Kidney (tissue), 14 donors: Measurements from ENCODE around the gene GTF3C4. TPM values are rescaled to one million over a fixed set of nuclear protein-coding genes. Genes with fewer than 3 reads are reported as not detected.

ENCODE experiments used
- DNase-seq, 5 donors: peaks; one replicate each; pipeline ENCODE4 v3.0.0-alpha.2; 2013 to 2020
- FAIRE-seq: peaks from 2 replicates; lab custom pipeline; 2012; peaks lifted over from hg19 to GRCh38; lab: Jason Lieb, UNC
- H3K27ac ChIP-seq, 2 donors: one replicate each; pipeline ENCODE4 v1.7.0; 2013; ENCODE audit warnings: low read depth in 2 of 2, low read length in 2 of 2, inconsistent platforms in 1 of 2
- H3K27me3 ChIP-seq: one replicate; pipeline ENCODE4 v1.7.1; 2013; ENCODE audit warnings: low read length, inconsistent platforms; ENCODE audit not compliant: control insufficient read depth, insufficient read depth
- H3K36me3 ChIP-seq, 3 donors: one replicate each; pipeline versions ENCODE4 v1.7.0 to v1.7.1; 2013; ENCODE audit warnings: low read length in 3 of 3, control low read depth in 1 of 3, inconsistent platforms in 1 of 3; ENCODE audit not compliant: insufficient read depth in 3 of 3, control insufficient read depth in 2 of 3
- H3K4me1 ChIP-seq, 3 donors: one replicate each; pipeline versions ENCODE4 v1.7.0 to v1.7.1; 2013; ENCODE audit warnings: low read length in 3 of 3, inconsistent platforms in 1 of 3, low read depth in 1 of 3; ENCODE audit not compliant: control insufficient read depth in 2 of 3, insufficient read depth in 2 of 3
- H3K4me3 ChIP-seq, 3 donors: one replicate each; pipeline versions ENCODE4 v1.7.0 to v1.8.1; 2013; ENCODE audit warnings: low read length in 3 of 3, control low read depth in 1 of 3, inconsistent platforms in 1 of 3
- H3K9ac ChIP-seq, 3 donors: one replicate each; pipeline versions ENCODE4 v1.7.0 to v1.7.1; 2013; ENCODE audit warnings: low read length in 3 of 3, control low read depth in 1 of 3, inconsistent platforms in 1 of 3
- H3K9me3 ChIP-seq, 3 donors: one replicate each; pipeline versions ENCODE4 v1.7.0 to v1.7.1; 2013; ENCODE audit warnings: low read length in 3 of 3, control low read depth in 1 of 3, inconsistent platforms in 1 of 3; ENCODE audit not compliant: control insufficient read depth in 2 of 3, insufficient read depth in 1 of 3
- CTCF ChIP-seq: IDR thresholded peaks from 3 replicates; pipeline ENCODE4 v1.5.1; 2012; ENCODE audit warnings: mild to moderate bottlenecking, moderate library complexity, borderline replicate concordance; ENCODE audit not compliant: insufficient read depth; ENCODE audit errors: extremely low read depth
- intact Hi-C: fragments of 100-400 bp; cut with DNase I; formaldehyde crosslinking; loops from one replicate; pipeline ENCODE4 v1.11.1; 2022
- polyA plus RNA-seq: library from polyadenylated mRNA; stranded (reverse); fragments of 350-450 nt; fragmentation: Illumina TruSeq; extraction: RNeasy Lipid Tissue Mini Kit (QIAGEN cat#74804); gene quantifications from one replicate; pipeline ENCODE4 v1.2.3, GENCODE V29; 2014; ENCODE audit warnings: low read depth, low replicate concordance; ENCODE audit not compliant: insufficient read depth
- total RNA-seq: library from RNA; stranded (reverse); fragmentation: NEBNext Ultra II Directional; extraction: Animal tissue kit (Norgen Biotek cat#: 25700); gene quantifications from one replicate; pipeline ENCODE4 v1.2.1, GENCODE V29; 2021
- donor health status: control.
- donor health status: control.
- donor health status: control.
- donor health status: control.
- donor health status: control.
- donor health status: DM: yes; HTN: yes; CAD: no.
- donor health status: Normal renal cell carcinoma (clear cell type).

Gene GTF3C4
- total and polyA plus RNA-seq, 2 donors from 2014 or later: 3.7 to 21.0 TPM

GRCh38 chr9:132729235-132729890, 59.1 kb downstream of the GTF3C4 start:
- no peak overlapping the region for H3K27ac ChIP-seq
- H3K9ac ChIP-seq: no peak overlapping the region
- DNase-seq: no peak
- H3K27me3 ChIP-seq: no peaks in the 10 kb centered on the region
- TF ChIP-seq CTCF: no peak
- H3K36me3 ChIP-seq: no peaks in the 10 kb centered on the region
- FAIRE-seq: no peak
- H3K4me3 ChIP-seq: no peak overlapping the region
- H3K9me3 ChIP-seq: no peaks in the 10 kb centered on the region
- intact Hi-C loops: no loop called here
- no peaks in the 10 kb centered on the region for H3K4me1 ChIP-seq

DNA sequence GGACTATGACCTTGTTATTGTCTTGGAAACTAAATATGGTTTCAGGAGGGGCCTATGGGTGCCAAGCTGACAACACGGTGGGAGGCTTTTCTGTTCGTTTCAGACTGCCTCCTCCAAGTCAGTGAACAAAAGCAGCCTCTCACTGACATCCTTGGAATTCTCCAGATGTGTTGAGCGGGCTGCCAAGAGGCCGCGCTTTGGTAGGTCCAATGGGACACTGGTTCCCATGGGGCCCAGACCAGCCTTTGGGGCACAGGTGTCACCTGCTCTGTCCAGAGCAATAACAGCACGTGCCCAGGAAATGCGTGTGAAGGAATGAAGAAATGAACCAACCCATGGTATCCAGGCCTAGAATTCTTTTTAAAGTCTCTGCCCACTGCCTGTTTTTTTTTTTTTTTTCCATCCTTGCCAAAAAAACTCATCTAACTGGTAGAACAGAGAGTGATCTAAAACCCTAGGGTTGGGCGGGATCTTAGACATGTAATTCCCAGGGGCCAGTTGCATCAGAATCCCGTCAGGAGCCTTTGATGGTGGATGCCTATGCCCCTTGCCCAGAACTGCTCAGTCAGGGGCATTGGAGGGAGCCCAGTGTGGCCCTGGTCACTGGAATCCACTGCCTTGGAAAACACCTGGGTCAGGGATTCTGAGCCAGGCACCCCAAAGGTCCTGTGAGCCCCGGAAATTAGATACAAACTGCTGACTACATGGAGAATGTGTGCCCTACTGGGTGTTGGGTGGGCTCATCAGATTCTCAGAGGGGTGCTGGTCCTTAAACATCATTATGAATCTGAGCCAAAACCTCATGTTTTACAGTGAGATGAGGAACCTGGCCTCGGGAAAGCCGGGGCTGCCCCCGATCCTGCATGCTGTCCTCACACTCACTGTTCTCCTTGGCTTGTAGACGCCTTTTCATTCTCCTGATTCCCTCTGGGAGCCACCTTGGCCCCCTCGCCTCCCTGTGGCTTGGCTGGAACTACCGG, 60.1 kb downstream of the GTF3C4 start:
- no peak for TF ChIP-seq CTCF
- no peak overlapping the region for H3K4me3 ChIP-seq
- FAIRE-seq (no peak), DNase-seq (no peak)
- no peaks in the 10 kb centered on the region for H3K36me3 ChIP-seq
- no peaks in the 10 kb centered on the region for H3K4me1 ChIP-seq
- intact Hi-C loops: no loop called here
- H3K27me3 ChIP-seq: no peaks in the 10 kb centered on the region
- H3K9me3 ChIP-seq: no peaks in the 10 kb centered on the region
- H3K9ac ChIP-seq: no peak overlapping the region
- no peak overlapping the region for H3K27ac ChIP-seq

- TF ChIP-seq CTCF: no peak
- Histone ChIP-seq H3K9ac (no peak overlapping the region), H3K27me3 (no peaks in the 10 kb centered on the region), H3K4me3 (no peak overlapping the region), H3K27ac (no peak overlapping the region), H3K36me3 (no peaks in the 10 kb centered on the region), H3K9me3 (no peaks in the 10 kb centered on the region), H3K4me1 (no peaks in the 10 kb centered on the region)
- no peak for FAIRE-seq
- DNase-seq: no peak
- intact Hi-C loops: no loop called here
These were observed 61.0 kb downstream of the GTF3C4 start for GRCh38 chr9:132731230-132731629.
